Panc1 (cell line): Measurements from ENCODE around the gene RGS17. TPM values are rescaled to one million over a fixed set of nuclear protein-coding genes. Genes with fewer than 3 reads are reported as not detected.
A peak's percentile ranks its signal among the peaks of the same experiment; 100 is the strongest.

Experiments used
- ATAC-seq: fragments of 200-7000 bp; cut with Tn5 transposase; 2 replicates; pipeline ENCODE4 v1.9.1; 2020; ENCODE audit warnings: mild to moderate bottlenecking, moderate library complexity
- BruUV-seq: library from RNA; stranded (reverse); fragments of 400-500 nt; replicated peaks from 2 replicates; lab custom pipeline; 2021; lab: Mats Ljungman, UMichigan
- CTCF ChIA-PET: fragments of 300-600 bp; sonication (Branson Sonifier 250); formaldehyde crosslinking; loops from one replicate; lab custom pipeline; 2022; ENCODE audit warnings: antibody characterized with exemption; lab: Charles Lee
- POLR2A ChIA-PET: fragments of 300-600 bp; sonication (Branson Sonifier 250); formaldehyde crosslinking; loops from one replicate; lab custom pipeline; 2022; ENCODE audit warnings: antibody characterized with exemption; lab: Charles Lee
- DNase-seq: peaks from one replicate; pipeline ENCODE4 v3.0.0-alpha.2; 2010; ENCODE audit warnings: low read depth, low spot score
- H3K27ac ChIP-seq: 2 replicates; pipeline ENCODE4 v1.5.1; 2011; ENCODE audit warnings: mild to moderate bottlenecking, low read length, inconsistent platforms
- H3K27me3 ChIP-seq: fragments of 200-500 bp; sonication (Bioruptor generic); 2 replicates; pipeline ENCODE4 v1.6.0; 2014; ENCODE audit warnings: low read length, inconsistent platforms; ENCODE audit not compliant: control insufficient read depth, insufficient read depth
- H3K36me3 ChIP-seq: fragments of 200-500 bp; sonication (Bioruptor generic); 2 replicates; pipeline ENCODE4 v1.5.1; 2014; ENCODE audit warnings: inconsistent platforms, mild to moderate bottlenecking, low read length, moderate library complexity; ENCODE audit not compliant: control insufficient read depth, insufficient read depth
- H3K4me1 ChIP-seq: 2 replicates; pipeline ENCODE4 v1.5.1; 2011; ENCODE audit warnings: inconsistent platforms, mild to moderate bottlenecking, low read length, moderate library complexity; ENCODE audit not compliant: control insufficient read depth, insufficient read depth
- H3K4me3 ChIP-seq, 2 experiments: 2 replicates each; pipeline ENCODE4 v1.5.1; 2011 to 2012; ENCODE audit warnings: low read depth in 2 of 2, low read length in 2 of 2, mild to moderate bottlenecking in 2 of 2, inconsistent platforms in 1 of 2, moderate library complexity in 1 of 2
- H3K9me3 ChIP-seq: fragments of 200-500 bp; sonication (Bioruptor generic); 2 replicates; pipeline ENCODE4 v1.5.1; 2014; ENCODE audit warnings: low read depth, mild to moderate bottlenecking, inconsistent platforms, low read length, moderate library complexity; ENCODE audit not compliant: control insufficient read depth, insufficient read depth
- POLR2AphosphoS5 ChIP-seq: IDR thresholded peaks from 2 replicates; pipeline ENCODE4 v1.6.1; 2012; ENCODE audit warnings: mild to moderate bottlenecking, low read depth, low read length, moderate library complexity
- SIN3A ChIP-seq: IDR thresholded peaks from 2 replicates; pipeline ENCODE4 v1.6.1; 2012; ENCODE audit warnings: low read depth, mild to moderate bottlenecking, low read length, moderate library complexity, borderline replicate concordance; ENCODE audit not compliant: insufficient read depth
- TCF7L2 ChIP-seq: IDR thresholded peaks from 2 replicates; pipeline ENCODE4 v1.6.1; 2011; ENCODE audit warnings: mild to moderate bottlenecking, low read depth, low read length, inconsistent platforms
- in situ Hi-C: cut with HindIII; loops from 2 replicates; pipeline ENCODE4 v1.10.0; 2016; ENCODE audit warnings: low sequenced_read_pairs, low pct_unique_long_range_greater_than_20kb
- intact Hi-C: fragments of 100-400 bp; cut with micrococcal nuclease; formaldehyde crosslinking; loops from one replicate; pipeline ENCODE4 v1.10.0; 2022; ENCODE audit not compliant: unreplicated experiment
- total RNA-seq: library from RNA; stranded (reverse); gene quantifications from one replicate; pipeline ENCODE4 v1.2.1, GENCODE V29; 2021; ENCODE audit not compliant: unreplicated experiment
- TF ChIP-seq, protein P1 (sequence below), 2 experiments: IDR thresholded peaks; 2 replicates each; pipeline ENCODE4 v1.6.1; 2011 to 2012; ENCODE audit warnings: low read depth in 2 of 2, control low read depth in 1 of 2, low read length in 1 of 2, mild to moderate bottlenecking in 1 of 2, moderate library complexity in 1 of 2; ENCODE audit not compliant: insufficient read depth in 1 of 2
- TF ChIP-seq, protein P2 (sequence below): fragments of 450-650 bp; IDR thresholded peaks from 2 replicates; pipeline ENCODE4 v1.5.1; 2017; ENCODE audit warnings: mild to moderate bottlenecking

Gene RGS17
- total RNA-seq, 1 experiment from 2014 or later = 8.7 TPM

DNA sequence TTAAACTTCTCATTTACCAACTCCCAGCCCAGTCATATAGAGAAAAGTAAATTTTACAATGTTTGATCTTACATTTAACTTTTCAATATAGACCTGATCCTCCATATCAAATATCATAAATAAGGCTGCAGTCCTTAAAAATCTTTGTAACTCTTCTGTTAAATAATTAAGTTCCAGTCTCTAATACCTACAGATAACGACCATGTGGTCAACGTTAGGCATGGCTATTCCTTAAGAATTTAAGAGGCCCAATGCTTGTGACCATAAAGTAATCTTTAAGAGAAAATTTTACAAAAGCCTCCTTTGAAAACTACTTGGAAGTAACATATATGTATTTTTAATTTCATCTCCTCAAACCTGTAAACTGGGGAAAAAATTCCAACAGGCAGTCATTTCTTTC, 149.9 kb downstream of the RGS17 start:
- in situ Hi-C loops (no loop called here), intact Hi-C loops (no loop called here)
- TF ChIP-seq TCF7L2 (no peak), SIN3A (no peak), POLR2AphosphoS5 (no peak)
- TF ChIP-seq, protein P1, sequence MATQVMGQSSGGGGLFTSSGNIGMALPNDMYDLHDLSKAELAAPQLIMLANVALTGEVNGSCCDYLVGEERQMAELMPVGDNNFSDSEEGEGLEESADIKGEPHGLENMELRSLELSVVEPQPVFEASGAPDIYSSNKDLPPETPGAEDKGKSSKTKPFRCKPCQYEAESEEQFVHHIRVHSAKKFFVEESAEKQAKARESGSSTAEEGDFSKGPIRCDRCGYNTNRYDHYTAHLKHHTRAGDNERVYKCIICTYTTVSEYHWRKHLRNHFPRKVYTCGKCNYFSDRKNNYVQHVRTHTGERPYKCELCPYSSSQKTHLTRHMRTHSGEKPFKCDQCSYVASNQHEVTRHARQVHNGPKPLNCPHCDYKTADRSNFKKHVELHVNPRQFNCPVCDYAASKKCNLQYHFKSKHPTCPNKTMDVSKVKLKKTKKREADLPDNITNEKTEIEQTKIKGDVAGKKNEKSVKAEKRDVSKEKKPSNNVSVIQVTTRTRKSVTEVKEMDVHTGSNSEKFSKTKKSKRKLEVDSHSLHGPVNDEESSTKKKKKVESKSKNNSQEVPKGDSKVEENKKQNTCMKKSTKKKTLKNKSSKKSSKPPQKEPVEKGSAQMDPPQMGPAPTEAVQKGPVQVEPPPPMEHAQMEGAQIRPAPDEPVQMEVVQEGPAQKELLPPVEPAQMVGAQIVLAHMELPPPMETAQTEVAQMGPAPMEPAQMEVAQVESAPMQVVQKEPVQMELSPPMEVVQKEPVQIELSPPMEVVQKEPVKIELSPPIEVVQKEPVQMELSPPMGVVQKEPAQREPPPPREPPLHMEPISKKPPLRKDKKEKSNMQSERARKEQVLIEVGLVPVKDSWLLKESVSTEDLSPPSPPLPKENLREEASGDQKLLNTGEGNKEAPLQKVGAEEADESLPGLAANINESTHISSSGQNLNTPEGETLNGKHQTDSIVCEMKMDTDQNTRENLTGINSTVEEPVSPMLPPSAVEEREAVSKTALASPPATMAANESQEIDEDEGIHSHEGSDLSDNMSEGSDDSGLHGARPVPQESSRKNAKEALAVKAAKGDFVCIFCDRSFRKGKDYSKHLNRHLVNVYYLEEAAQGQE (IDR thresholded peaks at IDR 0.05; ENCODE audit: insufficient read depth in 1 of 2, low read depth in 2 of 2, low read length in 1 of 2) = no peak
- TF ChIP-seq, protein P2, sequence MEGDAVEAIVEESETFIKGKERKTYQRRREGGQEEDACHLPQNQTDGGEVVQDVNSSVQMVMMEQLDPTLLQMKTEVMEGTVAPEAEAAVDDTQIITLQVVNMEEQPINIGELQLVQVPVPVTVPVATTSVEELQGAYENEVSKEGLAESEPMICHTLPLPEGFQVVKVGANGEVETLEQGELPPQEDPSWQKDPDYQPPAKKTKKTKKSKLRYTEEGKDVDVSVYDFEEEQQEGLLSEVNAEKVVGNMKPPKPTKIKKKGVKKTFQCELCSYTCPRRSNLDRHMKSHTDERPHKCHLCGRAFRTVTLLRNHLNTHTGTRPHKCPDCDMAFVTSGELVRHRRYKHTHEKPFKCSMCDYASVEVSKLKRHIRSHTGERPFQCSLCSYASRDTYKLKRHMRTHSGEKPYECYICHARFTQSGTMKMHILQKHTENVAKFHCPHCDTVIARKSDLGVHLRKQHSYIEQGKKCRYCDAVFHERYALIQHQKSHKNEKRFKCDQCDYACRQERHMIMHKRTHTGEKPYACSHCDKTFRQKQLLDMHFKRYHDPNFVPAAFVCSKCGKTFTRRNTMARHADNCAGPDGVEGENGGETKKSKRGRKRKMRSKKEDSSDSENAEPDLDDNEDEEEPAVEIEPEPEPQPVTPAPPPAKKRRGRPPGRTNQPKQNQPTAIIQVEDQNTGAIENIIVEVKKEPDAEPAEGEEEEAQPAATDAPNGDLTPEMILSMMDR = no peak
- ChIA-PET CTCF (no interaction called here), POLR2A (no interaction called here)
- H3K4me1 ChIP-seq = peaks cover 42% of the 10 kb centered on the region
- BruUV-seq = TSS peak; percentile 82
- peak overlapping the region; percentile 94 for H3K27ac ChIP-seq
- ATAC-seq (no peak), DNase-seq (no peak)
- no peaks in the 10 kb centered on the region for H3K9me3 ChIP-seq
- no peaks in the 10 kb centered on the region for H3K27me3 ChIP-seq
- H3K36me3 ChIP-seq = peaks cover 29% of the 10 kb centered on the region
- H3K4me3 ChIP-seq = peak overlapping the region; percentile 69 to 82

DNA sequence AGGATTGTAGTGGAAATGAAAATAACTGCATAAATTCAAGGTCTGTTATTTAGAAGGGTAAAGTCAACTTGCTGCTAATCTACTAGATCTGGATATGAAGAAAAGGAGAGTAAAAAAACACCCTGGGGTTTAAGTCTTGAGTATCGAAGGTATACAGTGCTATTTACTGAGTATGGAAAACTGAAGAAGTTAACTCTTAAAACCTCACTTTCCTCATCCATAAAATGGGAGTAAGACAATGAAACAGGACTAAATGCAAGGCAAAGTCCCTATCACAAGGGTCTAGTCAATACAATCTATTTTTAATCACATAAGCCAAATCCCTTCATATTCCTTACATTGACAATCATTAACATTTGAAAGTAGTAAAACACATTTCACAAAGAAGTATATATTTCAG, 150.4 kb downstream of the RGS17 start:
- POLR2A ChIA-PET = no interaction called here
- DNase-seq (no peak), ATAC-seq (no peak)
- TF ChIP-seq SIN3A = no peak
- TF ChIP-seq, protein P2 = no peak
- TF ChIP-seq TCF7L2 = no peak
- no peak for TF ChIP-seq POLR2AphosphoS5
- TF ChIP-seq, protein P1 (IDR thresholded peaks at IDR 0.05; ENCODE audit: insufficient read depth in 1 of 2, low read depth in 2 of 2, low read length in 1 of 2) = no peak
- CTCF ChIA-PET = no interaction called here
- intact Hi-C loops (no loop called here), in situ Hi-C loops (no loop called here)
- Histone ChIP-seq H3K27ac (peak overlapping the region; percentile 94), H3K36me3 (peaks cover 33% of the 10 kb centered on the region), H3K9me3 (no peaks in the 10 kb centered on the region), H3K4me1 (peaks cover 43% of the 10 kb centered on the region), H3K27me3 (no peaks in the 10 kb centered on the region), H3K4me3 (peak overlapping the region; percentile 69 to 82; a peak in 3 of 4 replicates)
- no TSS peak for BruUV-seq
